HG02884 (cell line): Measurements from ENCODE around the gene HSPG2.
A peak's percentile ranks its signal among the peaks of the same experiment; 100 is the strongest.

Source experiments
- ATAC-seq: cut with Tn5 transposase; IDR thresholded peaks from one replicate; pipeline ENCODE4 v1.9.1; 2021; ENCODE audit warnings: mild to moderate bottlenecking, moderate library complexity; ENCODE audit not compliant: unreplicated experiment

Gene HSPG2

GRCh38 chr1:21867451-21867996 lies 69.6 kb downstream of the HSPG2 start:
- ATAC-seq, result no peak

- ATAC-seq, result no peak
Observed at GRCh38 chr1:21866707-21867043, 70.4 kb downstream of the HSPG2 start.

DNA sequence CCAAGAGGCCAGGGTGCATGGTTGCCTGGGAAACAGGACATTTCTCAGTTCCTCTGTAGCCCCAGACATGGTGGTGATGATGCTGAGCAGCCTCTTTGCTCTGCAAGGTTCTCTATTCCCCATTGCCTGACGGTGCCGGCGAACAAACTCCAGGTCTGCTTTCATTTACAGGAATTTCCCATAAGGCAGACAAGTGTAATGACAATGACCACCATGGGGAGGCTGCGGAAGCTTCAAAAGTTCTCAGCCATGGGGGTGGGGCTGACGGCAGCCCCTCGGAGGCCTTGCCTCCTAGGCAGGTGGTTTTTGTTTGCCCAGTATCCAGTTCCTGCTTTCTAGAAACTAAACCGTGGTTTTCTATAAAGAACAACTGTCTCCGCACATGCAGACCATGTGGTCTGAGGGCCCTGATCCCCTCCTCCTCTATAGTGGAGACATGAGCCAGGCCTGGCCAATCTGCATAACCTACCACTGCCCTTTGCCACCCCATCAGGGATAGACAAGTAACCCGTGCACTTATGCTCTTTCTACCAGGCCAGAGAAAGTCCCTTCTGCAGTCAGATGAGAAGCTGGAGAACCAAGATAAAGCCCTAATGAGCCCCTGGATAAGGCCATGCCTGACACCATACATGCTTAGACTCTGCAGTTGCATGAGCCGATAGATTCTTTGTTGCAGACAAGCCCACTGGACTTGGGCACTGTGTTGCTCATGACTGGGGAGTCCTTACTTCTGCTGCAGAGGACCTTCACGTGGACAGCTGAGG lies 71.0 kb downstream of the HSPG2 start:
- ATAC-seq, result peak; percentile 69

DNA sequence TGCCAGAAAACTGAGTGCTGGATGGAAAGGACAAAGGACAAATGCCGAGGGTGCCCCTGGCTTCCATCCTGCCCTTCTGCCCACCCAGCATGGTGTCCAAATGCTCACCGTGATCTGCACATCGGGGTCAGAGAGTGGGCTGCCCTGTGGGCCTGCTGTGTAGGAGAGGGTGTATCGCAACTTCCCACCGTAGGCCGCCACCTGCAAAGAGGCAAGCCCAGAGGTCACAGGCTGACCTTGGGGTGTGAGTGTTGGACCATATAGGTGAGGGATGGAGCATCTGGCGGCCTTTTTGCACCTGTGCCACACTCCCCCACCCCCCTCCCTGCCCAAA lies 71.5 kb downstream of the HSPG2 start:
- no peak for ATAC-seq

GRCh38 chr1:21864730-21865129 lies 72.4 kb downstream of the HSPG2 start:
- no peak for ATAC-seq

GRCh38 chr1:21863981-21864380 lies 73.1 kb downstream of the HSPG2 start:
- no peak for ATAC-seq

GRCh38 chr1:21861602-21862429 lies 75.3 kb downstream of the HSPG2 start:
- no peak for ATAC-seq

- no peak for ATAC-seq
Observed at GRCh38 chr1:21860971-21861370, 76.1 kb downstream of the HSPG2 start.

- no peak for ATAC-seq
Observed at GRCh38 chr1:21859669-21860179, 77.4 kb downstream of the HSPG2 start.

DNA sequence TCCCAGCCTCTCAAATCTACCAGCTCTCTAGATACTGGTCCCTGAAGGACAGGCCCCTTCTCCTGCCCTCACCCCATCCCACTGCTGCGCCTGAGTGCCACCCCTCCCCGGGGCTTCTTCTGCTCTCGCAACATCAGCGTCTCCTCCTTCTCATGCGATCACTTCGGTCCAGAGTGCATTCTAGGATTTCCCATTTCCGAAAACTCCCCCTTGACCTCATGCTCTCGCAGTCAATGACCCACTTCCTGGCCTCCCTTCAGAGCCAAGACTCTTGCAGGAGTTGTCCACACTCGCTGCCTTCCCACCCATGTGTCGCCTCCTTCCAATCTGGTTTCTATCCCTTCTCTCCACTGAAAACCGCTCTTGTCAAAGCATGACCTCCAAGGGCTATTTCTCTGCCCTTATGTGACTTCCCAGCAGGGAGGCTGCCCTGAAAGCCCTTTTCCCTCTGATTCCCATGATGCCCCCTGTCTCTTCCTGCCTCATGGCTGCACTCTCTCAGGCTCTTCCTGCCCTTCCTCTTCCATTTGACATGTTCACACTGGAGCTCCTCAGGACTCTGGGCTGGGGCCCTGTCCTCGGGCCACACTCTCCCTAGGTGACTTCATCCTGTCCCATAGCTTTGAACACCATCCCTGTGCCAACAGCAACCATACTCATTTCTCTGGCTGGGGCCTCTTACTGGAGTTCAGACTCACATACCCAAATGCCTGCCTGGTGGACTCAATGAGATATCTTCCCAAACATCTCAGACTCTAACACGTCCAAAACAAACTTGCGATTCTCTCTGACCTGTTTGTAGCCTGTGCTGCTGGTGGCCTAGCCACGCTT lies 79.1 kb downstream of the HSPG2 start:
- ATAC-seq, result no peak

DNA sequence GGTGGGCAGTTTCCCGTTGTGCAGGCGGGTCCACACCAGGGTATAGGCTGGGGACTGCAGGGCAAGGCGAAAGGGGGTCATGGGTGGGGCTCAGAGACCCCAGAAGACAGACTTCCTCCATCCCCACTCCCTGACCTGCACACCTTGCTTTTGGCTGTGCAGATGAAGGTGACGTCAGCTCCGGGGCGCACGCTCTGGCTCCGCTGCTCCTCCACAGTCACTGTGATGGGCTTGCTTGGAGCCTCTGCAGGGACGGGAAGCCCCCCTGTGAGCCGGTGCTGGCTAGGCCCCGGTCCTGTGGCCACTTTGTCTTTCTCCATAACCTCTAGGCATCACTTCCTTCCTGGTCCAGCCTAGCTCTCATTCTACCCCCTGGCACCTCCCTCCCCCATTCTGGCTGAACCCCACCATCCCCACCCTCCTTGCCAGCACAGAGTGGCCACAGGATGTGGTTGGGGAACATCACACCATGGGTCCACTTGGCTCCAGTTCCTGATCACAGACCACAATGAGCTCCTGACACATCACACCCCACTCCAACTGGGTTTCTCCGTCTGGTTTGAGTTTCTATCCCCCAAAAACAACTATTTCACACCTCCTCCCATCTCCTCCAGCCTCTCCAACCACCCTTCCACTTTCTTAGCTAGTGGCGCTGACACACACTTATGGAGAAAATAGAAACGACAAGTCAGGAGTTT lies 79.8 kb downstream of the HSPG2 start:
- no peak for ATAC-seq

- ATAC-seq, result no peak
Observed at GRCh38 chr1:21855257-21856096, 81.6 kb downstream of the HSPG2 start.

DNA sequence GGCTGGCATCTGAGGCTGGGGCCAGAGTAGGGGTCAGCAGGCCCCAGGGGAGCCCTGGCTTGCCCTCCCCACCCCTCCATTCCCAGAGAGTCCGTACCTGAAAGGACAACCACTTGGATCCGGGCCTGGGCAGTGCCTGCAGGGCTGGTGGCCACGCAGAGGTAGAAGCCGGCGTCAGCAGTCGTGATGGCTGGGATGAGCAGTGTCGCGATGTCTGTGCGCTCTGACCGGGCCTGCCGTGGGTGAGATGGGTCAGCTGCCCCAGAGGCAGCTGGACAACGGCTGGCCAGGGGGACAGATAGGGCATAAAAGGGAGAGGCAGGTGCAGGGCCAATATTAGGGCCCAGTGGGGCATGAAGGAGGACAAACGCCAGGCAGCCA lies 82.4 kb downstream of the HSPG2 start:
- ATAC-seq, result no peak

DNA sequence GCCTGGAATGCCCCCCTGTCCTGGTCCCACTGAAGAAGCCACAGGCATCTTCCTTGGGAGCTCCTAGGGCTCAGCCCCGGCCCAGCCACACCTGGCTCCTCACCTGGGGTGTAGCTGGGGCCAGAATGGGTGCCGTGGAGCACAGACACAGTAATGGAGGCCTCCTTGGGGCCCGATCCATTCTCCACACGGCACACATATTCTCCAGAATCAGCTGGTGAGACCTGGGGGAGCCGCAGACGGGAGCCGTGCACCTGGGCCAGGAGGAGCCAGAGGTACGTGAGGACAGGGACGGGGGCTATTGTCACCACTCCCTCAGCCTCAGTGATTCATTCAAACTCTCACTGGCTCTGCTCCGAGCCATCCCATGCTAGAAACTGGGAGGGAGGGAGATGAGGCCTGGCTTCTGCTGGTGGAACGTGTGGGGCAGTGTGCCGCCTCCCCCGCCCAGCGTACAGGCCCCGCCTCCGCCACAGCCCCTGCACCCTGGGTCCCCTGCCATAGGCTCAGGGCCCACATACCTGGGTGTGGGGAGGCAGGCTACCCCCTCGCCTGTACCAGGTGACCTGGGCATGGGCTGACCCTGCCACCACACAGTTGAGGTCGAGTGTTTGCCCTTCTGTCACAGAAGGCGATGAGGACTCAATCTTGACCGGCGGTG lies 82.9 kb downstream of the HSPG2 start:
- ATAC-seq, result no peak

GRCh38 chr1:21853131-21853427 lies 84.0 kb downstream of the HSPG2 start:
- ATAC-seq, result no peak

DNA sequence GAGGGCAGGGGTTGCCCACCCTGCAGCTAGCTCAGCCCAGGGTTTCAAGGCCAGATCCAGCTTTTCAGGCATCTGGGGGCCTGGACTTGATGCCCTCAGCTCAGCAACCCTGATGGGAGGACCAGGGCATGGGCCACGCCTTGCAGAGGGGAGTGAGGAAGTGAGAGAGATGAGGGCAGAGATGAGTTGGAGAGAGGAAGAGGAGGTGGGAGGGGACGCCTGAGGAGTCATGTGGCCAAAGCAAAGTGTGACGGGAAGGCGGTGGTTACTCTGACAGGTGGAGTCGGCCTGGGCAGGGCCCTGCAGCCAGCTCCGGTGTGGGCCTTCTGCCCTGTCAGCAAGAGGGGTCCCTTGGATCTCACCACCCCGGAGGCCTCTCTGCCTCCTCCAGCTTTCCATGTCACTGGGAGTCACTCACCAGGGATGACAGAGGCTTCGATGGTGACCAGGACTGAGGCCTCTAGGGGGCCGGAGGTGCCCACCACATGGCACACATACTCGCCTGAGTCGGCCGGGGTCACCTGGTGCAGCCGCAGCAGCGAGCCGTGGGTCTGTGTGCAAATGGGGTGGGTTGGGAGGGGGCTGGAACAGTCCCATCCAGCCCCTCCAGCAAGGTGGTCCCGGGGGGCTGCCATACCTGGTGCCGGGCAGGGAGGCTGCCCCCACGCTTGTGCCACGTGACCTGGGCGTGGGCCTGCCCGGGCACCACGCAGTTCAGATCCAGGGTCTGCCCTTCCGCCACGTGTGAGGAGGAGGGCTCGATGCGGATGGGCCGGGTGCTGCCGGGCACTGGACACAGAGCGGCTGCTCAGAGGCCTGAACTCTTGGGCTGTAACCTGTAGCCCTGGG lies 84.6 kb downstream of the HSPG2 start:
- ATAC-seq, result peak; percentile 59

- ATAC-seq, result no peak
Observed at GRCh38 chr1:21851430-21852250, 85.5 kb downstream of the HSPG2 start.
